B cell (primary cell): ENCODE measurements around the gene BAIAP2L1.

Experiments
- EZH2 ChIP-seq: IDR thresholded peaks from 2 replicates; pipeline ENCODE4 v1.6.1; 2012; ENCODE audit warnings: borderline replicate concordance, low read depth, mild to moderate bottlenecking, moderate library complexity, low read length; ENCODE audit not compliant: insufficient read depth, poor library complexity, severe bottlenecking
- TF ChIP-seq, protein P1 (sequence below): fragments of 200-600 bp; IDR thresholded peaks from one replicate; pipeline ENCODE4 v1.8.0; 2022; ENCODE audit warnings: antibody characterized with exemption, mild to moderate bottlenecking

DNA sequence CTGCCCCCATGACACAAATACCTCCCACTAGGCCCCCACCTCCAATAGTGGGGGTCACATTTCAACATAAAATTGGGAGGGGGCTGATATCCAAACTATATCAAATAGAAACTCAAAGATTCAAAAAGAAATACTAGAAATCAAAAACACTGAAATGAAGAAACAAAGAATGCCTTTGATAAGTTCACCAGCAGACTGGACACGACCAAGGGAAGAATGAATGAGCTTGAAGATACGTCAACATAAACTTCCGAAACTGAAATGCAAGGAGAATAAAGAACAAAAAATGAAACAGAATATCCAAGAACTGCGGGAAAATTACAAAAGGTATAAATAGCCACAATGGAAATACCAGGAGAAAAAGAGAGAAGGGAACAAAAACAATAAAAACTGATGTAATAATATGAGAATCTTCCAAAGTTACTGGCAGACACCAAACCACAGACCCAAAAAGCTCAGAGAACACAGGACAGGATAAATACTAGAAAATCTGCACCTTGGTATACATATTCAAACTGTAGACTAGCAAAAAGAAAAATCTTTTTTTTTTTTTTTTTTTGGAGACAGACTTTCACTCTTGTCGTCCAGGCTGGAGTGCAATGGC, 69.9 kb downstream of the BAIAP2L1 start:
- TF ChIP-seq, protein P1, sequence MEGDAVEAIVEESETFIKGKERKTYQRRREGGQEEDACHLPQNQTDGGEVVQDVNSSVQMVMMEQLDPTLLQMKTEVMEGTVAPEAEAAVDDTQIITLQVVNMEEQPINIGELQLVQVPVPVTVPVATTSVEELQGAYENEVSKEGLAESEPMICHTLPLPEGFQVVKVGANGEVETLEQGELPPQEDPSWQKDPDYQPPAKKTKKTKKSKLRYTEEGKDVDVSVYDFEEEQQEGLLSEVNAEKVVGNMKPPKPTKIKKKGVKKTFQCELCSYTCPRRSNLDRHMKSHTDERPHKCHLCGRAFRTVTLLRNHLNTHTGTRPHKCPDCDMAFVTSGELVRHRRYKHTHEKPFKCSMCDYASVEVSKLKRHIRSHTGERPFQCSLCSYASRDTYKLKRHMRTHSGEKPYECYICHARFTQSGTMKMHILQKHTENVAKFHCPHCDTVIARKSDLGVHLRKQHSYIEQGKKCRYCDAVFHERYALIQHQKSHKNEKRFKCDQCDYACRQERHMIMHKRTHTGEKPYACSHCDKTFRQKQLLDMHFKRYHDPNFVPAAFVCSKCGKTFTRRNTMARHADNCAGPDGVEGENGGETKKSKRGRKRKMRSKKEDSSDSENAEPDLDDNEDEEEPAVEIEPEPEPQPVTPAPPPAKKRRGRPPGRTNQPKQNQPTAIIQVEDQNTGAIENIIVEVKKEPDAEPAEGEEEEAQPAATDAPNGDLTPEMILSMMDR = no peak
- TF ChIP-seq EZH2 = no peak
